Measurements from ENCODE around the gene ZNF280D.

GRCh38 chr15:56587686-56588085 lies 145.6 kb downstream of the ZNF280D start:
- TF ChIP-seq REST (IDR thresholded peaks at IDR 0.05; ENCODE audit: insufficient read depth in 1 of 2, low read depth in 2 of 2, low read length in 2 of 2), result no peak
- no peak for TF ChIP-seq TAF1 (IDR thresholded peaks at IDR 0.05; ENCODE audit: borderline replicate concordance, insufficient read depth, low read length)
- TF ChIP-seq POLR2AphosphoS5 (IDR thresholded peaks at IDR 0.05; ENCODE audit: low read depth, low read length), result no peak
- TF ChIP-seq SIN3A (IDR thresholded peaks at IDR 0.05; ENCODE audit: borderline replicate concordance, insufficient read depth, low read length), result no peak
